CD4-positive, CD25-positive, alpha-beta regulatory T cell (primary cell): ENCODE data around the gene VSIR. TPM values are rescaled to one million over a fixed set of nuclear protein-coding genes. Genes with fewer than 3 reads are reported as not detected.

Experiments used
- ATAC-seq, 2 donors: fragments of 150-1000 bp; cut with Tn5 transposase; one replicate each; pipeline ENCODE4 v1.10.0; 2021; ENCODE audit warnings: low read depth in 2 of 2, moderate number of reproducible peaks in 2 of 2, moderate library complexity in 1 of 2
- DNase-seq, 3 donors: peaks; one replicate each; pipeline versions ENCODE4 v3.0.0 to v3.0.0-alpha.2; 2012 to 2022; ENCODE audit warnings: mixed read lengths in 1 of 3
- H3K27ac ChIP-seq: one replicate; pipeline ENCODE4 v1.7.0; 2013; ENCODE audit warnings: mild to moderate bottlenecking, low read length; ENCODE audit not compliant: insufficient read depth, poor library complexity, severe bottlenecking
- H3K27me3 ChIP-seq: one replicate; pipeline ENCODE4 v1.7.0; 2013; ENCODE audit warnings: low read length; ENCODE audit not compliant: control insufficient read depth, insufficient read depth
- H3K36me3 ChIP-seq: one replicate; pipeline ENCODE4 v1.7.0; 2013; ENCODE audit warnings: mild to moderate bottlenecking, low read length, moderate library complexity; ENCODE audit not compliant: control insufficient read depth, insufficient read depth
- H3K4me1 ChIP-seq: 2 replicates; pipeline ENCODE4 v1.7.0; 2013; ENCODE audit warnings: mild to moderate bottlenecking, low read length; ENCODE audit not compliant: insufficient read depth, control insufficient read depth, poor library complexity, severe bottlenecking
- H3K4me3 ChIP-seq: one replicate; pipeline ENCODE4 v1.7.0; 2013; ENCODE audit warnings: low read depth, mild to moderate bottlenecking, low read length, moderate library complexity
- H3K9me3 ChIP-seq, 2 experiments: 1 replicate in 1 of 2; 2 replicates in 1 of 2; pipeline ENCODE4 v1.7.0; 2013; ENCODE audit warnings: low read length in 2 of 2, mild to moderate bottlenecking in 1 of 2, moderate library complexity in 1 of 2; ENCODE audit not compliant: control insufficient read depth in 2 of 2
- H3K27ac Mint-ChIP-seq, 3 donors: one replicate each; pipeline ENCODE4 v1.8.0; 2020 to 2022; ENCODE audit warnings: mild to moderate bottlenecking in 3 of 3, mixed read lengths in 3 of 3, moderate library complexity in 2 of 3
- H3K27me3 Mint-ChIP-seq: one replicate; pipeline ENCODE4 v1.8.0; 2022; ENCODE audit warnings: mild to moderate bottlenecking, mixed read lengths
- H3K36me3 Mint-ChIP-seq: one replicate; pipeline ENCODE4 v1.8.0; 2020; ENCODE audit warnings: mixed read lengths
- H3K4me1 Mint-ChIP-seq, 4 donors: one replicate each; pipeline ENCODE4 v1.8.0; 2020 to 2022; ENCODE audit warnings: mixed read lengths in 4 of 4, mild to moderate bottlenecking in 1 of 4
- H3K4me3 Mint-ChIP-seq, 4 donors: one replicate each; pipeline ENCODE4 v1.8.0; 2020 to 2022; ENCODE audit warnings: mild to moderate bottlenecking in 4 of 4, mixed read lengths in 4 of 4, moderate library complexity in 3 of 4
- H3K9me3 Mint-ChIP-seq, 7 donors: one replicate each; pipeline ENCODE4 v1.8.0; 2020 to 2022; ENCODE audit warnings: mixed read lengths in 7 of 7, mild to moderate bottlenecking in 3 of 7, moderate library complexity in 2 of 7
- polyA plus RNA-seq, 4 donors: library from polyadenylated mRNA; unstranded; fragments of 300-500 nt; fragmentation: Illumina TruSeq; gene quantifications; one replicate each; pipeline ENCODE4 v1.2.3, GENCODE V29; 2021
- total RNA-seq: library from RNA; stranded (reverse); gene quantifications from one replicate; pipeline ENCODE4 v1.2.3, GENCODE V29; 2022

VSIR gene
- total and polyA plus RNA-seq, 5 donors from 2014 or later, result 167 to 339 (median 258) TPM

DNA sequence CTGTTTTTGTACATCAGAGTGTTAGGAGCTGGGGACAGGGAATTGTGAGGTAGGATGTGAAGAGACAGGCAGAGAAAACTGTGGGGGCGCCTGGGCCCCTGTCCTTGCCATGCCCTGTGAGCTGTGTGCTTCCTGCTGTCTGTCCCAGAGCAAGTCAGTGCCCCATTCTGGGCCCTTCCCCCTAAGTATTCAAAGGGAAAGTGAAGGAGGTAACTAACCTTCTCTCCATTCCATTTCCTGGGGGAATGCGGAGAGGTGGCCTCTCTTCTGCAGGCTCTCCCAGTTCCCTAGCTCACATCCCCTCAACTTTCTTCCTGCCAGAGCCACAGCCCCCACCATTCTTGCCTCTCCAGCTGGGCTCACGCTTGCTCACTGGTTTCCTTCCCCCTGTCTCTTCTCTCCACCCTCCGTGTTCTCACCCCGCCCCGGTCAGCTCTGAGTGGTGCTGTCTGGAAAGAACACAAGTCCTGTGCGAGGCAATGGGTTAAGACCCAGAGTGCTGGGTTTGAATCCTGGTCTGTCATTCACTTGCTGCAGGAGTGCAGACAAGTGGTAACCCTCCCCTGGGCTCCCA is 9.7 kb upstream of the VSIR start:
- Mint-ChIP-seq H3K9me3 (no peaks in the 10 kb centered on the region), H3K4me1 (peaks cover 0 to 2% (median 0%) of the 10 kb centered on the region in 4 donors), H3K4me3 (no peak overlapping the region), H3K27me3 (peaks cover 11% of the 10 kb centered on the region), H3K36me3 (no peaks in the 10 kb centered on the region), H3K27ac (no peak overlapping the region)
- Histone ChIP-seq H3K27ac (no peak overlapping the region), H3K9me3 (no peaks in the 10 kb centered on the region), H3K36me3 (no peaks in the 10 kb centered on the region), H3K4me3 (no peak overlapping the region), H3K27me3 (no peaks in the 10 kb centered on the region), H3K4me1 (no peaks in the 10 kb centered on the region)
- DNase-seq (no peak), ATAC-seq (no peak)

DNA sequence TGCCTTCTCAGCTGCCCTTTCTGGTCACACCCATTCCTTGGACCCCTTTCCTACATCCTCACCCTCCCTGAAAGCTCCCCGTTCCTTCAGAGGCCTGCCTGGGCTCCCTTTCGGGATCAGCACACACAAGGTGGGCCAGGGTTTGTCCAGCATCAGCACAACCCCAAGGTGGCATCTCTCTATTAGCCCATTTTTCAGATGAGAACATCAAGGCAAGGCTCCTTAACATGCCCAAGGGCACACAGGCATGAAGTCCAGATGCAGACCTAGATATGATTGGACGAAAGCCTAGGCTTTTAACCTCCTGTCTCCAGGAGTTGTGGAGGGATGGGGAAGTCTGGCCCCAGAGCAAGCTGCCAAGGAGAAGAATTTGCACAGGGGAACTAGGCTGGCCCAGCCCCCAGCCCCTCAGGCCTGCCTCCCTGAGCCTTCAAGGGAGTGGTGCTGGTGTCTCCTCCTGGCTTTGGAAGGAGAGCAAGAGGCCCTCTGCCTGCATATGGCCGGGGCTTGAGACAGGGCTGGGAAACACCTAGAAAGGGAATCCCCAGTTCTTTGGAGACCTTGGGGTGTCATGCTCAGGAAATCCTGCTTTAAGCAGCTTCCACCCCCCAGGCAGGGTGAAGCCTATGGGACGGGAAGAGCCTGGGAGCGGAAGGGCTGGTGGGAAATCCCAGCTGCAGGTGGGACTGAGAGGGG is 9.0 kb upstream of the VSIR start:
- no peak overlapping the region for H3K27ac ChIP-seq
- no peak overlapping the region for H3K4me3 ChIP-seq
- no peaks in the 10 kb centered on the region for H3K27me3 ChIP-seq
- H3K9me3 ChIP-seq, result no peaks in the 10 kb centered on the region
- no peaks in the 10 kb centered on the region for H3K36me3 Mint-ChIP-seq
- H3K4me1 Mint-ChIP-seq, result peaks cover 0 to 2% (median 0%) of the 10 kb centered on the region in 4 donors
- no peaks in the 10 kb centered on the region for H3K36me3 ChIP-seq
- H3K9me3 Mint-ChIP-seq, result no peaks in the 10 kb centered on the region
- H3K27me3 Mint-ChIP-seq, result peaks cover 7% of the 10 kb centered on the region
- H3K4me1 ChIP-seq, result no peaks in the 10 kb centered on the region
- no peak for DNase-seq
- ATAC-seq, result no peak
- peak overlapping the region in 1 of 4 donors; percentile 22 for H3K4me3 Mint-ChIP-seq
- no peak overlapping the region for H3K27ac Mint-ChIP-seq

DNA sequence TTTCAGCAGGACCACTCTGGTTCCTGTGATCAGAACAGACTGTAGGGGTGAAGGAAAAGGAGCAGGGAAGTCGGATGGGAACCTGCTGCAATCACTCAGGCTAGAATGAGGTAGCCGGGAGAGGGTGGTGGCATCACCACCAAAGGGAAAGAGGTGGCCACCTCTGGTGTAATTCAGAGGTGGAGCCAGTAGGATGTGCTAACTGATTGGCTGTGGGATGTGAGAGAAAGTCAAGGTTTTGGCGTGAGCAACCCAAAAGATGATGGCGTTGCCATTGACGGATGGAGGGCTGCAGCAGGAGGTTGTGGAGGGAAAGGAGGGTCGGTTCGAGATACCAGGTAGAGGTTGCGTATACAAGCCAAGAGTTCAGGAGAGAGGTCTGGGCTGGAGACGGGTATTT is 7.4 kb upstream of the VSIR start:
- Mint-ChIP-seq H3K36me3 (no peaks in the 10 kb centered on the region), H3K27me3 (peaks cover 7% of the 10 kb centered on the region), H3K9me3 (no peaks in the 10 kb centered on the region), H3K4me1 (peaks cover 0 to 16% (median 7%) of the 10 kb centered on the region in 4 donors), H3K27ac (peak overlapping the region in 1 of 3 donors; percentile 5), H3K4me3 (peak overlapping the region in 2 of 4 donors; percentile 32 to 43)
- no peak for ATAC-seq
- peaks cover 11% of the 10 kb centered on the region for H3K4me1 ChIP-seq
- no peaks in the 10 kb centered on the region for H3K36me3 ChIP-seq
- H3K27me3 ChIP-seq, result no peaks in the 10 kb centered on the region
- no peak overlapping the region for H3K4me3 ChIP-seq
- DNase-seq, result no peak
- H3K9me3 ChIP-seq, result no peaks in the 10 kb centered on the region
- H3K27ac ChIP-seq, result no peak overlapping the region

DNA sequence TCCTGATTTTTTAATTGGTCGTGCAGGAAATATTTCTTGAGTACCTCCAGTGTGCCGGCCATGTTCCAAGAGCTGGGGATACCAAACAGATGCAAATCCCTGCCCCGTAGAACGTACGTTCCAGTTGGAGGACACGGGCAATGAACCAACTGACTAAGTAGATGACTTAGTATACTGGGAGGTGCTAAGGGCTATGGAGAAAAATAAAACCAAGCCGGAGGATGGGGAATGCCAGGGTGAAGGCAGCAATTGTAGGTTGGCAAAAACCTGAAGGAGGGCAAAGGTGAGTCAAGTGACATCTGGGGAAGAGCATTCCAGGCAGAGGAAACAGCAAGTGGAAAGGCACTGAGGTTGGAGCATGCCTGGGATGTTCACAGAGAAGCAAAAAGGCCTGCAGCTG is 6.8 kb upstream of the VSIR start:
- Mint-ChIP-seq H3K27ac (peak overlapping the region in 1 of 3 donors; percentile 5), H3K36me3 (no peaks in the 10 kb centered on the region), H3K27me3 (peaks cover 7% of the 10 kb centered on the region), H3K4me3 (peak overlapping the region in 1 of 4 donors; percentile 22), H3K9me3 (no peaks in the 10 kb centered on the region), H3K4me1 (peaks cover 0 to 22% (median 9%) of the 10 kb centered on the region in 4 donors)
- Histone ChIP-seq H3K27ac (no peak overlapping the region), H3K27me3 (no peaks in the 10 kb centered on the region), H3K9me3 (no peaks in the 10 kb centered on the region), H3K4me1 (peaks cover 15% of the 10 kb centered on the region), H3K36me3 (no peaks in the 10 kb centered on the region), H3K4me3 (no peak overlapping the region)
- DNase-seq, result no peak
- no peak for ATAC-seq

DNA sequence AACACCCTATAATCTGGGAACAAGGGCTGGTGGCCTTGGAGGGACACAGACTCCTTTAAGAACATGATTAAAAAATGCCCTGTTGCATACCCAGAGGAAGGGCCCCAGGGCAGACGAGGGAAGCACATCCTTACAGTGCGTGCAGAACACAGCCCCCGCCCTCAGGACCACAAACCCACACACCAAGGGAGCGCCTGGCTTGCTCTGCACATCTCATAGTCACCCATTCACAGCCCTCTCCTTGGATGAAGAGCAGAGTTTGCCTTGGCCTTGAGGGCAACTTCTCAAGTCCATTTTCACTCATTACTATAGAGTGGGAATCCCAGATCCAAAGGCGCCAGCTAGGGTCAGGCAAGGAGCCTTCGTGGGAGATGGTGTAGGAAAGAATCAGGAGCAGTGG is 6.3 kb upstream of the VSIR start:
- no peak overlapping the region for H3K27ac ChIP-seq
- DNase-seq, result peak in 1 of 3 donors; percentile 31
- peaks cover 0 to 24% (median 9%) of the 10 kb centered on the region in 4 donors for H3K4me1 Mint-ChIP-seq

DNA sequence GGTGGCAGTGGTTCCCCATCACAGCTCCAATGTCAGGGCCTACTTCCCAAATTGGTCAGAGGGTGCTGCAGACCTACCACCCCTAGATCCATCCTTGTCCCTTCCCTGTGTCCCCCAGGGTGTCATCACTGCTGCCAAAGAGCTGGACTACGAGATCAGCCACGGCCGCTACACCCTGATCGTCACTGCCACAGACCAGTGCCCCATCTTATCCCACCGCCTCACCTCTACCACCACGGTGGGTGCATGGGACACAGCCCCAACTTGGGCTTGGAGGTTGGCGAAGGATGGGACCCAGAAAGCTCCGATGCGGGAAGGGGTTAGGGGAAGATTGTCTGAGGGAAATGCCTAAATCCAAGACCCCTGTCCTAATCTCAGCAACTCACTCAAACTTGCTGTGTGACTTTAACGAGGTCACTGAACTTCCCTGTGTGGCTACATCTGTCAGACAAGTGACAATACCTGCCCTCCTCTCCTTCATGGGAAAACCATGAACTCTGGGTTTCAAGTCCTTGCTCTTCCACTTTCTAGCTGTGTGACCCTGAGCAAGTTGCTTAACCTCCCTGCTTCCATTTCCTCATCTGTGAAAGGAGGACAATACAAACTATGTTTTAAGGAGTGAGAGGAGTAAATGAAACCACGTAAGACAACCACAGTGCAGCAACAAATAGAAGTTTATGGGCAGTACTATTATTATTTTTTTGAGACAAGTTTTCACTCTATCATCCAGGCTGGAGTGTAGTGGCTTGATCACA is 4.9 kb upstream of the VSIR start:
- Histone ChIP-seq H3K36me3 (no peaks in the 10 kb centered on the region), H3K9me3 (no peaks in the 10 kb centered on the region), H3K4me3 (no peak overlapping the region), H3K27me3 (no peaks in the 10 kb centered on the region), H3K4me1 (peaks cover 30% of the 10 kb centered on the region), H3K27ac (no peak overlapping the region)
- Mint-ChIP-seq H3K27ac (no peak overlapping the region), H3K4me3 (no peak overlapping the region), H3K36me3 (no peaks in the 10 kb centered on the region), H3K9me3 (no peaks in the 10 kb centered on the region), H3K4me1 (peaks cover 4 to 35% (median 16%) of the 10 kb centered on the region in 4 donors), H3K27me3 (peaks cover 11% of the 10 kb centered on the region)
- ATAC-seq (no peak), DNase-seq (no peak)

More for the DNA sequence above, 6.3 kb upstream of the VSIR start:
- Histone ChIP-seq H3K9me3 (no peaks in the 10 kb centered on the region), H3K27me3 (no peaks in the 10 kb centered on the region), H3K36me3 (no peaks in the 10 kb centered on the region), H3K4me1 (peaks cover 19% of the 10 kb centered on the region), H3K4me3 (no peak overlapping the region)
- no peak for ATAC-seq
- Mint-ChIP-seq H3K4me3 (peak overlapping the region in 1 of 4 donors; percentile 22), H3K36me3 (no peaks in the 10 kb centered on the region), H3K27ac (no peak overlapping the region), H3K9me3 (no peaks in the 10 kb centered on the region), H3K27me3 (peaks cover 7% of the 10 kb centered on the region)

DNA sequence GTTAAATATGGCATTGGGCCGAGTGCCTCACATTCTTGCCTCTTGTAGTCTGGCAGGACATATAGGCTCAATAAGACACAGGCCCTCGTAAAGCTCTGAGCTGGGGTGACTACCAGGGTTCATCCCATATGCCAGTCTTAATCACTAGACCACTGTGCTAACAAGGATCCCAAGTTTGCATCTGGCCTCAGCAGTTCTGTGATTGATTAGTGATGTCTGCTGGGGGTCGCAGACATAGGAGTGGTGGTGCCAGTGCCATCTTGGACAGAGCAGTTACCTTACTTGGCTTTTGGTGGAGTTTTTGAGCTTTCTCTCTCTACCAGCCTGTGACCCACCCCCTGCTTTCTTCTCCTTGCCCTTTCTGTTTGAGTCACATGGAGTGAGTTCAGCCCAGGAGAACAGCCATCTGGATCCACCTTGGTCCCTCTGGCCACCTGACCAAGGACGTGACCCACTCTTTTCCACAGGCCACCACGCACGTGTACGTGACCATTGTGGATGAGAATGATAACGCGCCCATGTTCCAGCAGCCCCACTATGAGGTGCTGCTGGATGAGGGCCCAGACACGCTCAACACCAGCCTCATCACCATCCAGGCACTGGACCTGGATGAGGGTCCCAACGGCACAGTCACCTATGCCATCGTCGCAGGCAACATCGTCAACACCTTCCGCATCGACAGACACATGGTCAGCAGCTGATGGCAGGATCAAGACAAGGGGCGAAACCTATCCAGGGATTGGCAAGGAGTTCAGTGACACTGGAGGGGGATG is 4.1 kb upstream of the VSIR start:
- H3K4me1 Mint-ChIP-seq, result peaks cover 4 to 33% (median 16%) of the 10 kb centered on the region in 4 donors
- ATAC-seq (no peak), DNase-seq (no peak)
- no peak overlapping the region for H3K4me3 ChIP-seq
- no peaks in the 10 kb centered on the region for H3K9me3 Mint-ChIP-seq
- no peaks in the 10 kb centered on the region for H3K36me3 ChIP-seq
- peaks cover 11% of the 10 kb centered on the region for H3K27me3 Mint-ChIP-seq
- H3K4me3 Mint-ChIP-seq, result peak overlapping the region in 1 of 4 donors; percentile 21
- no peaks in the 10 kb centered on the region for H3K27me3 ChIP-seq
- peak overlapping the region in 1 of 3 donors; percentile 32 for H3K27ac Mint-ChIP-seq
- no peaks in the 10 kb centered on the region for H3K9me3 ChIP-seq
- no peaks in the 10 kb centered on the region for H3K36me3 Mint-ChIP-seq
- H3K27ac ChIP-seq, result no peak overlapping the region
- H3K4me1 ChIP-seq, result peaks cover 30% of the 10 kb centered on the region
